GM12878 (cell line): Measurements from ENCODE around the gene FAAH2. TPM values are rescaled to one million over a fixed set of nuclear protein-coding genes. Genes with fewer than 3 reads are reported as not detected.

Experiments used
- ATAC-seq: fragments of 200-7000 bp; cut with Tn5 transposase; 3 replicates; pipeline ENCODE4 v1.9.1; 2020; ENCODE audit warnings: mild to moderate bottlenecking, moderate library complexity
- BruUV-seq: library from RNA; stranded (reverse); fragments of 400-500 nt; replicated peaks from 2 replicates; lab custom pipeline; 2021; lab: Mats Ljungman, UMichigan
- CTCF ChIA-PET: fragments of 300-600 bp; sonication (Branson Sonifier 250); formaldehyde crosslinking; extraction: SDS; loops from one replicate; lab custom pipeline; 2021; ENCODE audit warnings: inconsistent platforms; lab: Yijun Ruan, JAX
- POLR2A ChIA-PET: fragments of 350-600 bp; formaldehyde crosslinking; extraction: SDS; loops from one replicate; lab custom pipeline; 2021; ENCODE audit warnings: inconsistent platforms; lab: Charles Lee
- RAD21 ChIA-PET: fragments of 300-600 bp; sonication (Branson Sonifier 250); formaldehyde crosslinking; loops from one replicate; lab custom pipeline; 2023; ENCODE audit warnings: antibody characterized with exemption; ENCODE audit not compliant: unreplicated experiment; lab: Charles Lee
- SMC1A ChIA-PET: fragments of 300-600 bp; sonication (Branson Sonifier 250); formaldehyde crosslinking; loops from one replicate; lab custom pipeline; 2023; ENCODE audit not compliant: unreplicated experiment, uncharacterized antibody; lab: Charles Lee
- DNase-seq: peaks from one replicate; pipeline ENCODE4 v3.0.0-alpha.2; 2011; ENCODE audit warnings: low read depth, low spot score
- FAIRE-seq: peaks from 3 replicates; lab custom pipeline; 2011; peaks lifted over from hg19 to GRCh38; lab: Jason Lieb, UNC
- H2AFZ ChIP-seq: 2 replicates; pipeline ENCODE4 v1.6.0; 2011; ENCODE audit warnings: low read depth, low read length, control low read depth; ENCODE audit not compliant: control insufficient read depth
- H3K27ac ChIP-seq: 2 replicates; pipeline ENCODE4 v1.5.1; 2011; ENCODE audit warnings: control low read depth; ENCODE audit not compliant: control insufficient read depth, insufficient read depth
- H3K27me3 ChIP-seq, 2 experiments: replicated peaks in 1 of 2; 2 replicates each; pipeline versions ENCODE4 v1.6.0 to v1.6.1; 2011; ENCODE audit warnings: low read length in 1 of 2; ENCODE audit not compliant: control insufficient read depth in 2 of 2, insufficient read depth in 2 of 2
- H3K36me3 ChIP-seq, 2 experiments: 2 replicates each; pipeline ENCODE4 v1.5.1; 2011; ENCODE audit warnings: low read length in 1 of 2; ENCODE audit not compliant: control insufficient read depth in 2 of 2, insufficient read depth in 2 of 2
- H3K4me1 ChIP-seq: 2 replicates; pipeline ENCODE4 v1.6.1; 2011; ENCODE audit warnings: mild to moderate bottlenecking, low read length, moderate library complexity, mixed read lengths; ENCODE audit not compliant: control insufficient read depth, insufficient read depth
- H3K4me2 ChIP-seq: 2 replicates; pipeline ENCODE4 v1.6.0; 2011; ENCODE audit warnings: control low read depth; ENCODE audit not compliant: control insufficient read depth, insufficient read depth
- H3K4me3 ChIP-seq: fragments of 200-600 bp; sonication (generic); 2 replicates; pipeline ENCODE4 v1.5.1; 2016
- H3K79me2 ChIP-seq: 2 replicates; pipeline ENCODE4 v1.6.0; 2011; ENCODE audit warnings: low read length; ENCODE audit not compliant: control insufficient read depth, insufficient read depth
- H3K9ac ChIP-seq: 2 replicates; pipeline ENCODE4 v1.8.0; 2011; ENCODE audit warnings: low read length, control low read depth, mixed read lengths; ENCODE audit not compliant: control insufficient read depth, insufficient read depth
- H3K9me3 ChIP-seq: replicated peaks from 3 replicates; pipeline ENCODE4 v1.5.1; 2011; ENCODE audit warnings: mild to moderate bottlenecking, low read length; ENCODE audit not compliant: control insufficient read depth, insufficient read depth
- H4K20me1 ChIP-seq: 2 replicates; pipeline ENCODE4 v1.6.0; 2011; ENCODE audit not compliant: control insufficient read depth, insufficient read depth
- BHLHE40 ChIP-seq, 2 experiments: fragments of 450-650 bp in 1 of 2; IDR thresholded peaks; 2 replicates each; pipeline ENCODE4 v1.6.1; 2011 to 2017; ENCODE audit warnings: low read depth in 2 of 2, borderline replicate concordance in 1 of 2, improper control_type of control experiment in 1 of 2, low read length in 1 of 2, mild to moderate bottlenecking in 1 of 2
- BRCA1 ChIP-seq: IDR thresholded peaks from 2 replicates; pipeline ENCODE4 v1.6.1; 2011; ENCODE audit warnings: low read depth, low read length, improper control_type of control experiment
- CBX5 ChIP-seq: sonication (generic); IDR thresholded peaks from 2 replicates; pipeline ENCODE4 v1.6.1; 2016; ENCODE audit warnings: low read depth, moderate library complexity, mild to moderate bottlenecking, inconsistent platforms
- CHD2 ChIP-seq: IDR thresholded peaks from 2 replicates; pipeline ENCODE4 v1.6.1; 2011; ENCODE audit warnings: low read depth, low read length, improper control_type of control experiment, borderline replicate concordance
- MTA3 ChIP-seq: IDR thresholded peaks from 2 replicates; pipeline ENCODE4 v1.6.1; 2012; ENCODE audit warnings: low read length, inconsistent platforms, borderline replicate concordance
- PAX8 ChIP-seq: fragments of 450-650 bp; IDR thresholded peaks from 2 replicates; pipeline ENCODE4 v1.6.1; 2017; ENCODE audit warnings: mild to moderate bottlenecking, moderate library complexity
- SIN3A ChIP-seq: IDR thresholded peaks from 2 replicates; pipeline ENCODE4 v1.6.1; 2012; ENCODE audit warnings: low read depth, low read length, improper control_type of control experiment
- SMAD5 ChIP-seq: IDR thresholded peaks from 2 replicates; pipeline ENCODE4 v1.6.1; 2016; ENCODE audit warnings: antibody characterized with exemption, low read depth
- SREBF1 ChIP-seq: IDR thresholded peaks from 2 replicates; pipeline ENCODE4 v1.6.1; 2012; ENCODE audit warnings: mild to moderate bottlenecking, low read length
- YBX1 ChIP-seq: fragments of 450-650 bp; IDR thresholded peaks from 2 replicates; pipeline ENCODE4 v1.6.1; 2016; ENCODE audit warnings: antibody characterized with exemption
- ZNF24 ChIP-seq: fragments of 450-650 bp; IDR thresholded peaks from 2 replicates; pipeline ENCODE4 v1.6.1; 2017; ENCODE audit warnings: antibody characterized with exemption, mild to moderate bottlenecking
- ZNF384 ChIP-seq: IDR thresholded peaks from 2 replicates; pipeline ENCODE4 v1.6.1; 2012; ENCODE audit warnings: low read depth, mild to moderate bottlenecking, low read length, improper control_type of control experiment, borderline replicate concordance
- WGBS: methylation state at CpG from one replicate; pipeline ENCODE4 v1.1.6; 2016; ENCODE audit warnings: low lambda C conversion rate; ENCODE audit not compliant: insufficient replicate concordance, insufficient coverage; ENCODE audit errors: missing lambda C conversion rate; 5-methylcytosine and 5-hydroxymethylcytosine counted together
- in situ Hi-C: fragments of 300-500 bp; cut with MboI; formaldehyde crosslinking; loops from 9 replicates; pipeline ENCODE4 v1.14.3; 2018; ENCODE audit warnings: mixed read lengths
- intact Hi-C: fragments of 100-400 bp; cut with micrococcal nuclease; formaldehyde crosslinking; loops from one replicate; pipeline ENCODE4 v1.14.2; 2022; ENCODE audit not compliant: unreplicated experiment
- polyA plus RNA-seq, 11 experiments: library from polyadenylated mRNA; depleted of rRNA in 4 of 11; unstranded in 6 of 11; stranded (reverse) in 5 of 11; fragments of >200 nt; fragmentation: Nextera tagmentation in 4 of 11; fragmentation: Illumina TruSeq in 1 of 11; extraction: Ambion mirVana in 4 of 11; extraction: Trizol in 1 of 11; gene quantifications; 1 replicate in 1 of 11; 2 replicates in 10 of 11; pipeline versions ENCODE4 v1.2.1 to v1.2.3, GENCODE V29; 2011 to 2016; ENCODE audit warnings: inconsistent platforms in 2 of 11, missing spikeins in 2 of 11, low read depth in 1 of 11
- total RNA-seq, 4 experiments: library from RNA; depleted of rRNA in 3 of 4; stranded (reverse); fragments of >200 nt in 3 of 4; fragmentation: Illumina TruSeq in 1 of 4; extraction: Trizol in 1 of 4; gene quantifications; 2 replicates each; pipeline versions ENCODE4 v1.2.1 to v1.2.3, GENCODE V29; 2013 to 2021
- TF ChIP-seq, protein P1 (sequence below): fragments of 150-350 bp; IDR thresholded peaks from 2 replicates; pipeline ENCODE4 v1.6.1; 2016; ENCODE audit warnings: low read depth, low read length
- TF ChIP-seq, protein P2 (sequence below): IDR thresholded peaks from 2 replicates; pipeline ENCODE4 v1.6.1; 2012; ENCODE audit warnings: mild to moderate bottlenecking, low read depth, low read length
- TF ChIP-seq, protein P3 (sequence below): IDR thresholded peaks from 2 replicates; pipeline ENCODE4 v1.6.1; 2011; ENCODE audit warnings: borderline replicate concordance, low read depth, mild to moderate bottlenecking, moderate library complexity, low read length; ENCODE audit not compliant: insufficient read depth, poor library complexity, severe bottlenecking

The FAAH2 gene
- total and polyA plus RNA-seq, 10 of the 15 experiments (the other 5 are each of a cell fraction or from before 2014, with no cell fraction given), result 0.88 to 5.4 (median 1.5) TPM

DNA sequence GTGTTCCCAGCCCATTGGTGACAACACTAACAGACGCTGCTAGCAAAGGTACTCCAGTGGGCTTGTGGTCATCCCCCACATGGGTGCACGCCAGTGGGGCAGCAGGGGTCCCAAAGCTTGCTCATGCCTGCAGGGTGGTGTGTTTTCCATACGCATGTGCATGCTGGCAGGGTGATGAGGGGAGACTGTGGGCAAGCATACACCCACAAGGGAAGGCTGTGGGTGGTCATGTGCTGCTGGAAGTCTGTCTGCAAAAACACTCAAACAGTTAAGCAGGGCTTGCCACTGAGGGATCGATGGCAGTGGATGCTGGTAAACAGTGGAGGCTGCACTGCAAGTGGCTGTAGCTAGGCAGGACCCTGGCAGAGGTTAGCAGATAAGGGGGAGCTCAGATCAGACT lies 79.9 kb downstream of the FAAH2 start:
- Histone ChIP-seq H3K4me1 (no peaks in the 10 kb centered on the region), H3K9ac (no peak overlapping the region), H4K20me1 (no peaks in the 10 kb centered on the region), H3K4me3 (no peak overlapping the region), H3K27ac (no peak overlapping the region), H2AFZ (no peak overlapping the region), H3K4me2 (no peak overlapping the region), H3K27me3 (no peaks in the 10 kb centered on the region), H3K36me3 (no peaks in the 10 kb centered on the region), H3K79me2 (no peaks in the 10 kb centered on the region), H3K9me3 (no peaks in the 10 kb centered on the region)
- in situ Hi-C loops, result loop anchor here (25.0 kb wide), 1 partner anchor 921 kb away; no protein-coding TSS in a partner anchor
- DNase-seq, result no peak
- 4% methylated on average over 4 of the region's 4 CpGs for WGBS
- no peak for ATAC-seq
- ChIA-PET CTCF (no interaction called here), POLR2A (no interaction called here), RAD21 (no interaction called here), SMC1A (no interaction called here)
- BruUV-seq, result no TSS peak
- intact Hi-C loops, result no loop called here
- no peak for FAIRE-seq
- TF ChIP-seq MTA3 (no peak), SREBF1 (no peak), ZNF384 (no peak), CBX5 (no peak), SMAD5 (no peak), BHLHE40 (IDR thresholded peaks at IDR 0.05; ENCODE audit: borderline replicate concordance in 1 of 2, low read depth in 2 of 2, low read length in 1 of 2) (no peak), SIN3A (no peak), YBX1 (no peak), PAX8 (no peak), ZNF24 (no peak), CHD2 (no peak), BRCA1 (no peak)
- TF ChIP-seq, protein P1, sequence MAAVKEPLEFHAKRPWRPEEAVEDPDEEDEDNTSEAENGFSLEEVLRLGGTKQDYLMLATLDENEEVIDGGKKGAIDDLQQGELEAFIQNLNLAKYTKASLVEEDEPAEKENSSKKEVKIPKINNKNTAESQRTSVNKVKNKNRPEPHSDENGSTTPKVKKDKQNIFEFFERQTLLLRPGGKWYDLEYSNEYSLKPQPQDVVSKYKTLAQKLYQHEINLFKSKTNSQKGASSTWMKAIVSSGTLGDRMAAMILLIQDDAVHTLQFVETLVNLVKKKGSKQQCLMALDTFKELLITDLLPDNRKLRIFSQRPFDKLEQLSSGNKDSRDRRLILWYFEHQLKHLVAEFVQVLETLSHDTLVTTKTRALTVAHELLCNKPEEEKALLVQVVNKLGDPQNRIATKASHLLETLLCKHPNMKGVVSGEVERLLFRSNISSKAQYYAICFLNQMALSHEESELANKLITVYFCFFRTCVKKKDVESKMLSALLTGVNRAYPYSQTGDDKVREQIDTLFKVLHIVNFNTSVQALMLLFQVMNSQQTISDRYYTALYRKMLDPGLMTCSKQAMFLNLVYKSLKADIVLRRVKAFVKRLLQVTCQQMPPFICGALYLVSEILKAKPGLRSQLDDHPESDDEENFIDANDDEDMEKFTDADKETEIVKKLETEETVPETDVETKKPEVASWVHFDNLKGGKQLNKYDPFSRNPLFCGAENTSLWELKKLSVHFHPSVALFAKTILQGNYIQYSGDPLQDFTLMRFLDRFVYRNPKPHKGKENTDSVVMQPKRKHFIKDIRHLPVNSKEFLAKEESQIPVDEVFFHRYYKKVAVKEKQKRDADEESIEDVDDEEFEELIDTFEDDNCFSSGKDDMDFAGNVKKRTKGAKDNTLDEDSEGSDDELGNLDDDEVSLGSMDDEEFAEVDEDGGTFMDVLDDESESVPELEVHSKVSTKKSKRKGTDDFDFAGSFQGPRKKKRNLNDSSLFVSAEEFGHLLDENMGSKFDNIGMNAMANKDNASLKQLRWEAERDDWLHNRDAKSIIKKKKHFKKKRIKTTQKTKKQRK, result no peak
- TF ChIP-seq, protein P2, sequence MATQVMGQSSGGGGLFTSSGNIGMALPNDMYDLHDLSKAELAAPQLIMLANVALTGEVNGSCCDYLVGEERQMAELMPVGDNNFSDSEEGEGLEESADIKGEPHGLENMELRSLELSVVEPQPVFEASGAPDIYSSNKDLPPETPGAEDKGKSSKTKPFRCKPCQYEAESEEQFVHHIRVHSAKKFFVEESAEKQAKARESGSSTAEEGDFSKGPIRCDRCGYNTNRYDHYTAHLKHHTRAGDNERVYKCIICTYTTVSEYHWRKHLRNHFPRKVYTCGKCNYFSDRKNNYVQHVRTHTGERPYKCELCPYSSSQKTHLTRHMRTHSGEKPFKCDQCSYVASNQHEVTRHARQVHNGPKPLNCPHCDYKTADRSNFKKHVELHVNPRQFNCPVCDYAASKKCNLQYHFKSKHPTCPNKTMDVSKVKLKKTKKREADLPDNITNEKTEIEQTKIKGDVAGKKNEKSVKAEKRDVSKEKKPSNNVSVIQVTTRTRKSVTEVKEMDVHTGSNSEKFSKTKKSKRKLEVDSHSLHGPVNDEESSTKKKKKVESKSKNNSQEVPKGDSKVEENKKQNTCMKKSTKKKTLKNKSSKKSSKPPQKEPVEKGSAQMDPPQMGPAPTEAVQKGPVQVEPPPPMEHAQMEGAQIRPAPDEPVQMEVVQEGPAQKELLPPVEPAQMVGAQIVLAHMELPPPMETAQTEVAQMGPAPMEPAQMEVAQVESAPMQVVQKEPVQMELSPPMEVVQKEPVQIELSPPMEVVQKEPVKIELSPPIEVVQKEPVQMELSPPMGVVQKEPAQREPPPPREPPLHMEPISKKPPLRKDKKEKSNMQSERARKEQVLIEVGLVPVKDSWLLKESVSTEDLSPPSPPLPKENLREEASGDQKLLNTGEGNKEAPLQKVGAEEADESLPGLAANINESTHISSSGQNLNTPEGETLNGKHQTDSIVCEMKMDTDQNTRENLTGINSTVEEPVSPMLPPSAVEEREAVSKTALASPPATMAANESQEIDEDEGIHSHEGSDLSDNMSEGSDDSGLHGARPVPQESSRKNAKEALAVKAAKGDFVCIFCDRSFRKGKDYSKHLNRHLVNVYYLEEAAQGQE, result no peak
- TF ChIP-seq, protein P3, sequence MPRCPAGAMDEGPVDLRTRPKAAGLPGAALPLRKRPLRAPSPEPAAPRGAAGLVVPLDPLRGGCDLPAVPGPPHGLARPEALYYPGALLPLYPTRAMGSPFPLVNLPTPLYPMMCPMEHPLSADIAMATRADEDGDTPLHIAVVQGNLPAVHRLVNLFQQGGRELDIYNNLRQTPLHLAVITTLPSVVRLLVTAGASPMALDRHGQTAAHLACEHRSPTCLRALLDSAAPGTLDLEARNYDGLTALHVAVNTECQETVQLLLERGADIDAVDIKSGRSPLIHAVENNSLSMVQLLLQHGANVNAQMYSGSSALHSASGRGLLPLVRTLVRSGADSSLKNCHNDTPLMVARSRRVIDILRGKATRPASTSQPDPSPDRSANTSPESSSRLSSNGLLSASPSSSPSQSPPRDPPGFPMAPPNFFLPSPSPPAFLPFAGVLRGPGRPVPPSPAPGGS, result no peak
